CD14-positive monocyte (primary cell): ENCODE results near the gene HLCS. TPM values are rescaled to one million over a fixed set of nuclear protein-coding genes. Genes with fewer than 3 reads are reported as not detected.

Source experiments
- DNase-seq, 3 donors: peaks; one replicate each; pipeline ENCODE4 v3.0.0-alpha.2; 2011 to 2022
- H2AFZ ChIP-seq: 2 replicates; pipeline ENCODE4 v1.6.0; 2012; ENCODE audit warnings: mild to moderate bottlenecking, low read depth, low read length, inconsistent platforms; ENCODE audit not compliant: insufficient read depth, poor library complexity, severe bottlenecking
- H3K27ac ChIP-seq, 2 donors: 1 replicate in 1 of 2; 2 replicates in 1 of 2; pipeline ENCODE4 v1.5.1; 2012 to 2013; ENCODE audit warnings: low read length in 2 of 2, control low read depth in 1 of 2, inconsistent platforms in 1 of 2, low read depth in 1 of 2, mild to moderate bottlenecking in 1 of 2
- H3K27me3 ChIP-seq, 2 donors: one replicate each; pipeline versions ENCODE4 v1.6.0 to v1.6.1; 2011 to 2013; ENCODE audit warnings: low read length in 2 of 2; ENCODE audit not compliant: control insufficient read depth in 2 of 2, insufficient read depth in 2 of 2
- H3K36me3 ChIP-seq, 2 donors: replicated peaks in 1 of 2; 1 replicate in 1 of 2; 2 replicates in 1 of 2; pipeline versions ENCODE4 v1.5.1 to v1.6.1; 2012 to 2013; ENCODE audit warnings: low read length in 2 of 2, control low read depth in 1 of 2, inconsistent platforms in 1 of 2, mild to moderate bottlenecking in 1 of 2; ENCODE audit not compliant: insufficient read depth in 2 of 2, control insufficient read depth in 1 of 2
- H3K4me1 ChIP-seq, 2 donors: 1 replicate in 1 of 2; 2 replicates in 1 of 2; pipeline versions ENCODE4 v1.5.1 to v1.6.1; 2012 to 2013; ENCODE audit warnings: low read length in 2 of 2, control low read depth in 1 of 2, inconsistent platforms in 1 of 2, mild to moderate bottlenecking in 1 of 2, moderate library complexity in 1 of 2; ENCODE audit not compliant: insufficient read depth in 2 of 2, control insufficient read depth in 1 of 2
- H3K4me2 ChIP-seq: replicated peaks from 2 replicates; pipeline ENCODE3; 2012; ENCODE audit warnings: low read length, moderate library complexity, mild to moderate bottlenecking; ENCODE audit not compliant: poor library complexity, severe bottlenecking; ENCODE audit errors: extremely low read depth
- H3K4me3 ChIP-seq, 3 experiments: fragments of 200-600 bp in 1 of 3; sonication (generic) in 1 of 3; replicated peaks in 1 of 3; 1 replicate in 2 of 3; 2 replicates in 1 of 3; pipeline ENCODE4 v1.5.1; 2011 to 2013; ENCODE audit warnings: low read length in 3 of 3, mild to moderate bottlenecking in 3 of 3, control low read depth in 2 of 3, low read depth in 2 of 3, inconsistent platforms in 1 of 3, moderate library complexity in 1 of 3
- H3K79me2 ChIP-seq: 2 replicates; pipeline ENCODE4 v1.6.0; 2012; ENCODE audit warnings: mild to moderate bottlenecking, control low read depth, inconsistent platforms, low read length, moderate library complexity; ENCODE audit not compliant: insufficient read depth
- H3K9ac ChIP-seq: 2 replicates; pipeline ENCODE4 v1.6.0; 2017; ENCODE audit warnings: low read length, mild to moderate bottlenecking; ENCODE audit not compliant: insufficient read depth, poor library complexity, severe bottlenecking
- H3K9me3 ChIP-seq, 2 donors: replicated peaks in 1 of 2; 1 replicate in 1 of 2; 2 replicates in 1 of 2; pipeline versions ENCODE4 v1.5.1 to v1.6.1; 2012 to 2013; ENCODE audit warnings: low read length in 2 of 2, control low read depth in 1 of 2; ENCODE audit not compliant: control insufficient read depth in 1 of 2, insufficient read depth in 1 of 2
- H4K20me1 ChIP-seq: 2 replicates; pipeline ENCODE4 v1.6.0; 2012; ENCODE audit warnings: mild to moderate bottlenecking, low read length, control low read depth, moderate library complexity; ENCODE audit not compliant: insufficient read depth
- H3K27ac Mint-ChIP-seq, 7 donors: one replicate each; pipeline ENCODE4 v1.8.0; 2020; ENCODE audit warnings: mild to moderate bottlenecking in 7 of 7, mixed read lengths in 7 of 7, moderate library complexity in 6 of 7, inconsistent platforms in 2 of 7
- H3K27me3 Mint-ChIP-seq, 3 donors: one replicate each; pipeline ENCODE4 v1.8.0; 2021 to 2022; ENCODE audit warnings: low read depth in 3 of 3, mild to moderate bottlenecking in 3 of 3, mixed read lengths in 3 of 3, moderate library complexity in 3 of 3, inconsistent platforms in 1 of 3
- H3K36me3 Mint-ChIP-seq, 2 donors: one replicate each; pipeline ENCODE4 v1.8.0; 2020; ENCODE audit warnings: mixed read lengths in 2 of 2, inconsistent platforms in 1 of 2, mild to moderate bottlenecking in 1 of 2
- H3K4me1 Mint-ChIP-seq: one replicate; pipeline ENCODE4 v1.8.0; 2020; ENCODE audit warnings: mild to moderate bottlenecking, mixed read lengths
- H3K4me3 Mint-ChIP-seq, 2 donors: one replicate each; pipeline ENCODE4 v1.8.0; 2020; ENCODE audit warnings: mild to moderate bottlenecking in 2 of 2, mixed read lengths in 2 of 2, moderate library complexity in 1 of 2
- H3K9me3 Mint-ChIP-seq, 7 donors: one replicate each; pipeline ENCODE4 v1.8.0; 2020 to 2022; ENCODE audit warnings: mixed read lengths in 7 of 7, mild to moderate bottlenecking in 6 of 7, moderate library complexity in 6 of 7, inconsistent platforms in 2 of 7
- CTCF ChIP-seq: fragments of 200-600 bp; IDR thresholded peaks from one replicate; pipeline ENCODE4 v1.8.0; 2022; ENCODE audit warnings: antibody characterized with exemption, mild to moderate bottlenecking
- WGBS: methylation state at CpG from one replicate; pipeline ENCODE4 v1.1.5; 2013; ENCODE audit warnings: missing lambda C conversion rate; ENCODE audit not compliant: insufficient coverage; 5-methylcytosine and 5-hydroxymethylcytosine counted together
- intact Hi-C, 2 donors: fragments of 100-400 bp; cut with micrococcal nuclease; formaldehyde crosslinking; loops; one replicate each; pipeline versions ENCODE4 v1.15.0 to v1.15.1; 2023
- polyA plus RNA-seq, 3 donors: library from polyadenylated mRNA; depleted of rRNA in 1 of 3; unstranded in 2 of 3; stranded (reverse) in 1 of 3; fragments of 300-500 nt in 2 of 3; fragments of >200 nt in 1 of 3; fragmentation: Illumina TruSeq in 2 of 3; gene quantifications; 1 replicate in 2 of 3; 2 replicates in 1 of 3; pipeline ENCODE4 v1.2.3, GENCODE V29; 2012 to 2021

HLCS gene
- polyA plus RNA-seq, 3 donors = 2.1 to 3.1 (median 2.2) TPM

- Mint-ChIP-seq H3K36me3 (no peaks in the 10 kb centered on the region), H3K4me1 (peaks cover 6% of the 10 kb centered on the region), H3K27ac (no peak overlapping the region), H3K9me3 (peaks cover 2 to 13% (median 11%) of the 10 kb centered on the region in 7 donors), H3K4me3 (no peak overlapping the region), H3K27me3 (peaks cover 15 to 28% (median 21%) of the 10 kb centered on the region in 3 donors)
- no peak for TF ChIP-seq CTCF
- Histone ChIP-seq H3K4me2 (no peak overlapping the region), H3K9me3 (peaks cover 0 to 9% of the 10 kb centered on the region in 2 donors), H3K4me1 (peaks cover 5 to 16% of the 10 kb centered on the region in 2 donors), H3K27ac (no peak overlapping the region), H3K9ac (no peak overlapping the region), H3K4me3 (no peak overlapping the region), H2AFZ (no peak overlapping the region), H3K79me2 (no peaks in the 10 kb centered on the region), H3K27me3 (peaks cover 4 to 15% of the 10 kb centered on the region in 2 donors), H4K20me1 (no peaks in the 10 kb centered on the region), H3K36me3 (no peaks in the 10 kb centered on the region)
- WGBS = 100% methylated on average over 1 of the region's 9 CpGs
- intact Hi-C loops = no loop called here
- no peak for DNase-seq
Measured at GRCh38 chr21:36985751-36986594, 19.5 kb upstream of the HLCS start.

- Histone ChIP-seq H3K4me2 (no peak overlapping the region), H3K27me3 (peaks cover 18 to 37% of the 10 kb centered on the region in 2 donors), H3K79me2 (no peaks in the 10 kb centered on the region), H3K36me3 (no peaks in the 10 kb centered on the region), H3K9me3 (no peaks in the 10 kb centered on the region), H2AFZ (no peak overlapping the region), H3K9ac (no peak overlapping the region), H3K4me3 (no peak overlapping the region), H3K4me1 (peaks cover 16 to 21% of the 10 kb centered on the region in 2 donors), H4K20me1 (no peaks in the 10 kb centered on the region), H3K27ac (no peak overlapping the region)
- H3K9me3 Mint-ChIP-seq = peaks cover 0 to 7% (median 2%) of the 10 kb centered on the region in 7 donors
- peaks cover 0 to 1% of the 10 kb centered on the region in 2 donors for H3K36me3 Mint-ChIP-seq
- TF ChIP-seq CTCF = no peak
- peaks cover 23% of the 10 kb centered on the region for H3K4me1 Mint-ChIP-seq
- H3K27me3 Mint-ChIP-seq = peaks cover 43 to 57% (median 47%) of the 10 kb centered on the region in 3 donors
- H3K27ac Mint-ChIP-seq = no peak overlapping the region
- H3K4me3 Mint-ChIP-seq = peak overlapping the region in 1 of 2 donors; percentile 39
- WGBS = 88% methylated on average over 4 of the region's 6 CpGs
- no peak for DNase-seq
- intact Hi-C loops = no loop called here
Measured at GRCh38 chr21:36981977-36982700, 15.7 kb upstream of the HLCS start.
